Testis (tissue), 2 donors: ENCODE results near the gene PTGIR.

ENCODE experiments used
- CTCF ChIP-seq, 3 experiments: fragments of 450-650 bp in 2 of 3; fragments of 200-600 bp in 1 of 3; sonication (generic) in 1 of 3; IDR thresholded peaks; one replicate each; pipeline ENCODE4 v1.5.1; 2016 to 2019; ENCODE audit warnings: antibody characterized with exemption in 3 of 3, mild to moderate bottlenecking in 2 of 3, moderate library complexity in 1 of 3
- POLR2A ChIP-seq: fragments of 450-650 bp; IDR thresholded peaks from one replicate; pipeline ENCODE4 v1.6.1; 2017; ENCODE audit warnings: antibody characterized with exemption, mild to moderate bottlenecking, moderate library complexity

GRCh38 chr19:46599716-46600373 is 25.0 kb downstream of the PTGIR start:
- TF ChIP-seq CTCF (IDR thresholded peaks at IDR 0.05), result no peak
- no peak for TF ChIP-seq POLR2A
